ENCODE measurements around the gene ARID4B. TPM values are rescaled to one million over a fixed set of nuclear protein-coding genes. Genes with fewer than 3 reads are reported as not detected.

The ARID4B gene
- total and polyA plus RNA-seq, 2 donors from 2014 or later: 6.6 to 50.3 TPM

DNA sequence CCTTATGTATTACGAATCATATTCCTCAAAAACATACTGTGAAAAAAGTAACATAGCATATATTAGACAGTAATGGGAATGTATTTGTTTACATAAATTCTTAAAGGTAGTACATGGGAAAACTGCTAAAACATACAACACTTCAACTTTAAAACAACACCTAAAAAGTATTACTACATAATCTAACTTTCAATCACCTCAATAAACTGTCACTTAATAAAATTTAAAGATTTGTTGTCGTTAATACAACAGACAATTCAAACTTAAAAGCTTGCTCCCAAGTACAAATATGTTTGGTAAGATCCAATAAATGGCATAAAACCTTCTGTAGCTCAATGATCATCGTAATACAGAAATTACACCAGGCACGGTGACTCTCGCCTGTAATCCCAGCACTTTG, 3.7 kb downstream of the ARID4B start:
- no peak overlapping the region for H3K27ac ChIP-seq (ENCODE audit: low read depth in 2 of 2, low read length in 2 of 2)
- H3K36me3 ChIP-seq (ENCODE audit: control insufficient read depth in 2 of 3, insufficient read depth in 3 of 3, low read length in 3 of 3): no peaks in the 10 kb centered on the region
- DNase-seq (no peak), FAIRE-seq (no peak)
- no peak overlapping the region for H3K4me3 ChIP-seq (ENCODE audit: low read length in 3 of 3)
- intact Hi-C loops (cut with DNase I): no loop called here
- no peaks in the 10 kb centered on the region for H3K27me3 ChIP-seq (ENCODE audit: control insufficient read depth, insufficient read depth, low read length)
- H3K9me3 ChIP-seq (ENCODE audit: control insufficient read depth in 2 of 3, insufficient read depth in 1 of 3, low read length in 3 of 3): no peaks in the 10 kb centered on the region
- no peak overlapping the region for H3K9ac ChIP-seq (ENCODE audit: low read length in 3 of 3)
- H3K4me1 ChIP-seq (ENCODE audit: control insufficient read depth in 2 of 3, insufficient read depth in 2 of 3, low read depth in 1 of 3, low read length in 3 of 3): peaks cover 0 to 9% (median 2%) of the 10 kb centered on the region in 3 donors
- TF ChIP-seq CTCF (IDR thresholded peaks at IDR 0.05; ENCODE audit: borderline replicate concordance, extremely low read depth, insufficient read depth): no peak

GRCh38 chr1:235320521-235321179, 7.3 kb downstream of the ARID4B start:
- intact Hi-C loops (cut with DNase I): no loop called here
- no peak overlapping the region for H3K4me3 ChIP-seq (ENCODE audit: low read length in 3 of 3)
- DNase-seq (no peak), FAIRE-seq (no peak)
- no peaks in the 10 kb centered on the region for H3K36me3 ChIP-seq (ENCODE audit: control insufficient read depth in 2 of 3, insufficient read depth in 3 of 3, low read length in 3 of 3)
- H3K9me3 ChIP-seq (ENCODE audit: control insufficient read depth in 2 of 3, insufficient read depth in 1 of 3, low read length in 3 of 3): no peaks in the 10 kb centered on the region
- H3K4me1 ChIP-seq (ENCODE audit: control insufficient read depth in 2 of 3, insufficient read depth in 2 of 3, low read depth in 1 of 3, low read length in 3 of 3): peaks cover 0 to 4% (median 2%) of the 10 kb centered on the region in 3 donors
- H3K9ac ChIP-seq (ENCODE audit: low read length in 3 of 3): no peak overlapping the region
- H3K27me3 ChIP-seq (ENCODE audit: control insufficient read depth, insufficient read depth, low read length): no peaks in the 10 kb centered on the region
- TF ChIP-seq CTCF (IDR thresholded peaks at IDR 0.05; ENCODE audit: borderline replicate concordance, extremely low read depth, insufficient read depth): no peak
- H3K27ac ChIP-seq (ENCODE audit: low read depth in 2 of 2, low read length in 2 of 2): no peak overlapping the region

DNA sequence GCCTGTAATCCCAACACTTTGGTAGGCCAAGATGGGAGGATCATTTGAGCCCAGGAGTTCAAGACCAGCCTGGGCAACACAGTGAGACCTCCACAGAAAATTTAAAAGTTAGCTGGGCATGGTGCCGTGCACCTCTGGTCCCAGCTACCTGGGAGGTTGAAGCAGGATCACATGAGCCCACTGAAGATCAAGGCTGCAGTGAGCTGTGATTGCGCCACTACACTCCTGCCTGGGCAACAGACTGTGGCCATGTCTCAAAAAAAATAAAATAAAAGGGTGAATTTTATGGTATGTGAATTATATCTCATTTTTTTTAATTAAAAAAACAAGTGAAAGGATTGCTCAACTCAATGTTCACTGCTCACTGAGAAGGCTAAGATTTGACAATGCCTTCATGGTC, 8.7 kb downstream of the ARID4B start:
- Histone ChIP-seq H3K4me3 (ENCODE audit: low read length in 3 of 3) (no peak overlapping the region), H3K9ac (ENCODE audit: low read length in 3 of 3) (no peak overlapping the region), H3K36me3 (ENCODE audit: control insufficient read depth in 2 of 3, insufficient read depth in 3 of 3, low read length in 3 of 3) (no peaks in the 10 kb centered on the region), H3K4me1 (ENCODE audit: control insufficient read depth in 2 of 3, insufficient read depth in 2 of 3, low read depth in 1 of 3, low read length in 3 of 3) (peaks cover 0 to 2% (median 0%) of the 10 kb centered on the region in 3 donors), H3K27me3 (ENCODE audit: control insufficient read depth, insufficient read depth, low read length) (no peaks in the 10 kb centered on the region), H3K27ac (ENCODE audit: low read depth in 2 of 2, low read length in 2 of 2) (no peak overlapping the region), H3K9me3 (ENCODE audit: control insufficient read depth in 2 of 3, insufficient read depth in 1 of 3, low read length in 3 of 3) (no peaks in the 10 kb centered on the region)
- no peak for FAIRE-seq
- intact Hi-C loops (cut with DNase I): no loop called here
- TF ChIP-seq CTCF (IDR thresholded peaks at IDR 0.05; ENCODE audit: borderline replicate concordance, extremely low read depth, insufficient read depth): no peak
- no peak for DNase-seq

DNA sequence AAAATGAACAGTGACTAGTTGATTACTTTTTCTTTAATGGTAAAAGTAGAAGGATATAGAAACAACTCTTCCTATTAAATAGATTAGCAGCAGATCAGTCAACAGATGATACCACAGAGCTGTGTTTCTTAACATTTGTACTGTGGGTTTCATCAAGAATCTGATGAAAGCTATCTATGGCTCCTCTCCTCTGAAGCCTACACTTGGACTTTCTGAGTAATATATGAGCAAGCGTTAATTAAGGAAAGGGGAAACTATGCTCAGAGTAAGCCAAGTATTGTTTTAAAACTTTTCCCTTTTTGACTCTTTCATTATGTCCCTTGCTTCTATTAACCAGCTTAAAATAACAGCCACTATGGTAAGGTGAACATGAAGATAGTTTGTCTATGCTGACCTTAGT, 10.8 kb downstream of the ARID4B start:
- intact Hi-C loops (cut with DNase I): no loop called here
- no peak for TF ChIP-seq CTCF (IDR thresholded peaks at IDR 0.05; ENCODE audit: borderline replicate concordance, extremely low read depth, insufficient read depth)
- Histone ChIP-seq H3K9ac (ENCODE audit: low read length in 3 of 3) (no peak overlapping the region), H3K36me3 (ENCODE audit: control insufficient read depth in 2 of 3, insufficient read depth in 3 of 3, low read length in 3 of 3) (no peaks in the 10 kb centered on the region), H3K4me1 (ENCODE audit: control insufficient read depth in 2 of 3, insufficient read depth in 2 of 3, low read depth in 1 of 3, low read length in 3 of 3) (peaks cover 0 to 5% (median 0%) of the 10 kb centered on the region in 3 donors), H3K27ac (ENCODE audit: low read depth in 2 of 2, low read length in 2 of 2) (no peak overlapping the region), H3K4me3 (ENCODE audit: low read length in 3 of 3) (no peak overlapping the region), H3K9me3 (ENCODE audit: control insufficient read depth in 2 of 3, insufficient read depth in 1 of 3, low read length in 3 of 3) (no peaks in the 10 kb centered on the region), H3K27me3 (ENCODE audit: control insufficient read depth, insufficient read depth, low read length) (no peaks in the 10 kb centered on the region)
- no peak for FAIRE-seq
- DNase-seq: no peak
